GM12878 (cell line): ENCODE data around the gene ALDH3A2. TPM values are rescaled to one million over a fixed set of nuclear protein-coding genes. Genes with fewer than 3 reads are reported as not detected.

ENCODE experiments used
- CBFB ChIP-seq: IDR thresholded peaks from 2 replicates; pipeline ENCODE4 v1.6.1; 2016; ENCODE audit warnings: antibody characterized with exemption, low read depth
- CEBPZ ChIP-seq: fragments of 150-350 bp; IDR thresholded peaks from 2 replicates; pipeline ENCODE4 v1.6.1; 2016; ENCODE audit warnings: low read depth, low read length
- CHD1 ChIP-seq: IDR thresholded peaks from 2 replicates; pipeline ENCODE4 v1.6.1; 2012; ENCODE audit warnings: low read depth, low read length, improper control_type of control experiment
- SRF ChIP-seq, 2 experiments: IDR thresholded peaks; 2 replicates each; pipeline ENCODE4 v1.6.1; 2011; ENCODE audit warnings: low read depth in 2 of 2, low read length in 2 of 2, mild to moderate bottlenecking in 1 of 2, moderate library complexity in 1 of 2
- USF2 ChIP-seq: IDR thresholded peaks from 2 replicates; pipeline ENCODE4 v1.6.1; 2011; ENCODE audit warnings: low read depth, low read length, improper control_type of control experiment, borderline replicate concordance
- ZBED1 ChIP-seq: IDR thresholded peaks from 2 replicates; pipeline ENCODE4 v1.6.1; 2016; ENCODE audit warnings: borderline replicate concordance
- ZNF592 ChIP-seq: fragments of 450-650 bp; IDR thresholded peaks from 2 replicates; pipeline ENCODE4 v1.6.1; 2017; ENCODE audit warnings: mild to moderate bottlenecking, moderate library complexity
- polyA plus RNA-seq, 11 experiments: library from polyadenylated mRNA; depleted of rRNA in 4 of 11; unstranded in 6 of 11; stranded (reverse) in 5 of 11; fragments of >200 nt; fragmentation: Nextera tagmentation in 4 of 11; fragmentation: Illumina TruSeq in 1 of 11; extraction: Ambion mirVana in 4 of 11; extraction: Trizol in 1 of 11; gene quantifications; 1 replicate in 1 of 11; 2 replicates in 10 of 11; pipeline versions ENCODE4 v1.2.1 to v1.2.3, GENCODE V29; 2011 to 2016; ENCODE audit warnings: inconsistent platforms in 2 of 11, missing spikeins in 2 of 11, low read depth in 1 of 11
- total RNA-seq, 4 experiments: library from RNA; depleted of rRNA in 3 of 4; stranded (reverse); fragments of >200 nt in 3 of 4; fragmentation: Illumina TruSeq in 1 of 4; extraction: Trizol in 1 of 4; gene quantifications; 2 replicates each; pipeline versions ENCODE4 v1.2.1 to v1.2.3, GENCODE V29; 2013 to 2021

ALDH3A2 gene
- total and polyA plus RNA-seq, 10 of the 15 experiments (the other 5 are each of a cell fraction or from before 2014, with no cell fraction given) = 5.0 to 37.0 (median 26.1) TPM

- TF ChIP-seq ZNF592 (no peak), CHD1 (no peak), ZBED1 (no peak), SRF (IDR thresholded peaks at IDR 0.05; ENCODE audit: low read depth in 2 of 2, low read length in 2 of 2) (no peak), CEBPZ (no peak), CBFB (no peak), USF2 (no peak)
- TF ChIP-seq, all 136 proteins: peak for 0
These were observed 38.0 kb downstream of the ALDH3A2 start (continued) for GRCh38 chr17:19686400-19687090.
